ENCODE data around the gene PABPC4L. TPM values are rescaled to one million over a fixed set of nuclear protein-coding genes. Genes with fewer than 3 reads are reported as not detected.
"Not testable (repeated sequence)": the region's sequence is repeated elsewhere in the genome, so short reads cannot be mapped to it uniquely, and the experiment has no call there.

The PABPC4L gene
- total RNA-seq: 1 to 10 TPM; 3.0 to 3.9 TPM
- polyA plus RNA-seq: under 1 TPM; 0.23 to 0.63 TPM
- long read RNA-seq, donor 1, partial matches to known transcripts: 0 of 1 reads
- long read RNA-seq, donor 1, other reads (novel, unspliced or antisense): 1 of 1 reads
- long read RNA-seq, donor 2: 0 reads

- peak within 1 kb of the TSS; percentile 22 to 62 for H3K27ac ChIP-seq (ENCODE audit: low read depth in 1 of 2, low read length in 2 of 2)
- H3K27me3 ChIP-seq (ENCODE audit: control insufficient read depth in 1 of 2, insufficient read depth in 2 of 2, low read length in 1 of 2): no peaks in the 10 kb centered on the region
- 1% methylated on average over 64 to 65 of the region's 65 CpGs for WGBS, 2 donors
- ATAC-seq (ENCODE audit: low FRiP score) (peak; percentile 89), DNase-seq (peak; percentile 68 to 82)
- H3K36me3 ChIP-seq (ENCODE audit: control insufficient read depth in 1 of 2, insufficient read depth in 2 of 2, low read length in 1 of 2): no peaks in the 10 kb centered on the region
- peak within 1 kb of the TSS; percentile 64 to 75 for H3K4me3 ChIP-seq (ENCODE audit: low read length in 2 of 2)
- H3K9me3 ChIP-seq (ENCODE audit: control insufficient read depth, low read length): no peaks in the 10 kb centered on the region
- intact Hi-C loops (cut with DNase I): loop anchor here in 1 of 2 donors (5.0 kb wide), 1 partner anchor 1049 kb away; no protein-coding TSS in a partner anchor
- H3K4me1 ChIP-seq (ENCODE audit: control insufficient read depth in 1 of 2, insufficient read depth in 2 of 2, low read length in 2 of 2): no peaks in the 10 kb centered on the region
Measured at GRCh38 chr4:134201216-134202161, at the start of gene PABPC4L. TSS of gene PABPC4L (minus strand) at chr4:134201789. CDS start at chr4:134201019, 770 bp downstream.

- no peaks in the 10 kb centered on the region for H3K4me1 ChIP-seq (ENCODE audit: control insufficient read depth in 1 of 2, insufficient read depth in 2 of 2, low read length in 2 of 2)
- WGBS, 2 donors: 91 to 95% methylated on average over 1 of the region's 1 CpG
- peaks cover 2% of the 10 kb centered on the region for H3K9me3 ChIP-seq (ENCODE audit: control insufficient read depth, low read length)
- ATAC-seq (ENCODE audit: low FRiP score): no peak
- intact Hi-C loops (cut with DNase I): no loop called here
- H3K36me3 ChIP-seq (ENCODE audit: control insufficient read depth in 1 of 2, insufficient read depth in 2 of 2, low read length in 1 of 2): no peaks in the 10 kb centered on the region
- H3K27me3 ChIP-seq (ENCODE audit: control insufficient read depth in 1 of 2, insufficient read depth in 2 of 2, low read length in 1 of 2): no peaks in the 10 kb centered on the region
- H3K4me3 ChIP-seq (ENCODE audit: low read length in 2 of 2): no peak overlapping the region
- no peak for DNase-seq
- H3K27ac ChIP-seq (ENCODE audit: low read depth in 1 of 2, low read length in 2 of 2): no peak overlapping the region
Measured at GRCh38 chr4:134251322-134251721, 49.7 kb upstream of the PABPC4L start.

- intact Hi-C loops (cut with DNase I): no loop called here
- no peak for ATAC-seq (ENCODE audit: low FRiP score)
- peak in 1 of 2 donors; percentile 68 for DNase-seq
- no peaks in the 10 kb centered on the region for H3K9me3 ChIP-seq (ENCODE audit: control insufficient read depth, low read length)
- no peaks in the 10 kb centered on the region for H3K4me1 ChIP-seq (ENCODE audit: control insufficient read depth in 1 of 2, insufficient read depth in 2 of 2, low read length in 2 of 2)
- H3K27ac ChIP-seq (ENCODE audit: low read depth in 1 of 2, low read length in 2 of 2): no peak overlapping the region
- H3K4me3 ChIP-seq (ENCODE audit: low read length in 2 of 2): no peak overlapping the region
- no peaks in the 10 kb centered on the region for H3K27me3 ChIP-seq (ENCODE audit: control insufficient read depth in 1 of 2, insufficient read depth in 2 of 2, low read length in 1 of 2)
- 95% methylated on average over 22 of the region's 22 CpGs for WGBS, 2 donors
- H3K36me3 ChIP-seq (ENCODE audit: control insufficient read depth in 1 of 2, insufficient read depth in 2 of 2, low read length in 1 of 2): no peaks in the 10 kb centered on the region
Measured at GRCh38 chr4:134243742-134244713, 42.4 kb upstream of the PABPC4L start.

DNA sequence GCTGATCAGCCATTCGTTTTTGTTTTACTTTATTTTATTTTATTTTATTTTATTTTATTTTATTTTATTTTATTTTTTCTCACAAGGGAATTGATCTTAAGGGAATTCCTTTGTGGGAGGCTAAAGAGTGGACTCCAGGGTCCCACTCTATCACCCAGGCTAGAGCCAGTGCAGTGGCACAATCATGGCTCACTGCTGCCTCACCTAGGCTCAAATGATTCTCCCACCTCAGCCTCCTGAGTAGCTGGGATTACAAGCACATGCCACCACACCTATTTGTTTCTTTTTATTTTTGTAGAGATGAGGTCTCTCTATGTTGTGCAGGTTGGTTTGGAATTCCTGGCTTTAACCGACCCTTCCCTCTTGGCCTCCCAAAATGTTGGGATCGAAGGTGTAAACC lies 17.5 kb upstream of the PABPC4L start:
- Histone ChIP-seq H3K9me3 (ENCODE audit: control insufficient read depth, low read length) (no peaks in the 10 kb centered on the region), H3K27ac (ENCODE audit: low read depth in 1 of 2, low read length in 2 of 2) (no peak overlapping the region), H3K4me1 (ENCODE audit: control insufficient read depth in 1 of 2, insufficient read depth in 2 of 2, low read length in 2 of 2) (no peaks in the 10 kb centered on the region), H3K36me3 (ENCODE audit: control insufficient read depth in 1 of 2, insufficient read depth in 2 of 2, low read length in 1 of 2) (no peaks in the 10 kb centered on the region), H3K4me3 (ENCODE audit: low read length in 2 of 2) (no peak overlapping the region), H3K27me3 (ENCODE audit: control insufficient read depth in 1 of 2, insufficient read depth in 2 of 2, low read length in 1 of 2) (no peaks in the 10 kb centered on the region)
- DNase-seq (no peak), ATAC-seq (ENCODE audit: low FRiP score) (no peak)
- intact Hi-C loops (cut with DNase I): no loop called here
- WGBS, 2 donors: 91 to 93% methylated on average over 3 of the region's 3 CpGs

DNA sequence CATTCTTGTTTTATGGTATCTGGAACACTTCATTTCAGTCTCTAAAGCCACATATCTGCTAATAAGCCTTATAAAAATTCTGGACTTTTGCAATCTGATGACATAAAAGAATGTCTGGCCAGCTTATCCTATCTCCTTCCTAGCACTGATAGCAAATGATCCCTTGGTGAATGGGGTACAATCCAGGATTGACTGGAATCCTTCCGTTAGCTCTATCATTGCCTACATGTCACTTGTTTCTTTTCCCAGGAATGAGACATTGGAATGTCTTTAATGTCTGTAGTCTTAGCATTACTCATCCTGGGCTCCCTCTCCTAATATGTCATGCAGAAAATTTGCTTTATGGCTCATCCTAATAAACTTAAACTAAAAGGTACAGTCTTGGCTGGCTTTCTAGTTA lies 14.8 kb upstream of the PABPC4L start:
- Histone ChIP-seq H3K27ac (ENCODE audit: low read depth in 1 of 2, low read length in 2 of 2) (no peak overlapping the region), H3K4me1 (ENCODE audit: control insufficient read depth in 1 of 2, insufficient read depth in 2 of 2, low read length in 2 of 2) (no peaks in the 10 kb centered on the region), H3K36me3 (ENCODE audit: control insufficient read depth in 1 of 2, insufficient read depth in 2 of 2, low read length in 1 of 2) (no peaks in the 10 kb centered on the region), H3K27me3 (ENCODE audit: control insufficient read depth in 1 of 2, insufficient read depth in 2 of 2, low read length in 1 of 2) (no peaks in the 10 kb centered on the region), H3K4me3 (ENCODE audit: low read length in 2 of 2) (no peak overlapping the region), H3K9me3 (ENCODE audit: control insufficient read depth, low read length) (no peaks in the 10 kb centered on the region)
- WGBS, 2 donors: 56 to 57% methylated on average over 1 of the region's 1 CpG
- intact Hi-C loops (cut with DNase I): no loop called here
- no peak for DNase-seq
- ATAC-seq (ENCODE audit: low FRiP score): no peak

DNA sequence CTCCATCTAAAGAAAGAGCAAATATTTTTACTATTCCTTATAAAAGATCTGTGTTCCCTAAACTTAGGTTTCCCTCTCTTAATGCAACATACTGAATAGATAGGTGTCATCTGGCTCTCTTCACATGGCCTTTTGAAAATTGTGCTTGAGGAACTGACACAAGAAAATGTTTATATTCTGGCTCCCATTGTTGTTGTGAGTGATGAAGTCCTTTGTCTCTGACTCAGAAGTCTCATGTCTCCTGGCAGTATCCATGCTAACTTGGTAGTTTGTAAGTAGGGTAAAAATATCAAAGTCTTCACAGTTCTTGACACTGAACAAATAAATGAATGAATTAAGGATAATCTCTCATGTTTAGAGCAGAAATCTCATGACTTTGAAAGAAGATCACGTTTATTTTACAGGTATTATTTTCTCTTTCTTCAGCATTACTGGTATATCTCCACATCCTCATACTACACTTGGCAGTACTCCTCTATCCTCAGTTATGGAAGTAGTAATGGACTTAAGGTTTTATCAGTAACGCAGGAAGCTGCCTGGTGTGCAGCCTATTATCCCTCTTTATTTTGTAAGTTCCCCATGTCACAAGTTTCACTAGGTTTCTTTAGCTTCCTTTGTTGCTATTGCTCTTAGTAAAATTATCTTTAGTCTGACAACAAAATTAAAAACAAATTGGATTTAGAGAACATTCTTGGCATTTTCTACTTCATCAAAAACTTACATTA lies 14.2 kb upstream of the PABPC4L start:
- Histone ChIP-seq H3K9me3 (ENCODE audit: control insufficient read depth, low read length) (no peaks in the 10 kb centered on the region), H3K27ac (ENCODE audit: low read depth in 1 of 2, low read length in 2 of 2) (no peak overlapping the region), H3K27me3 (ENCODE audit: control insufficient read depth in 1 of 2, insufficient read depth in 2 of 2, low read length in 1 of 2) (no peaks in the 10 kb centered on the region), H3K36me3 (ENCODE audit: control insufficient read depth in 1 of 2, insufficient read depth in 2 of 2, low read length in 1 of 2) (no peaks in the 10 kb centered on the region), H3K4me1 (ENCODE audit: control insufficient read depth in 1 of 2, insufficient read depth in 2 of 2, low read length in 2 of 2) (no peaks in the 10 kb centered on the region), H3K4me3 (ENCODE audit: low read length in 2 of 2) (no peak overlapping the region)
- DNase-seq (no peak), ATAC-seq (ENCODE audit: low FRiP score) (no peak)
- 56 to 60% methylated on average over 2 of the region's 2 CpGs for WGBS, 2 donors
- intact Hi-C loops (cut with DNase I): no loop called here

DNA sequence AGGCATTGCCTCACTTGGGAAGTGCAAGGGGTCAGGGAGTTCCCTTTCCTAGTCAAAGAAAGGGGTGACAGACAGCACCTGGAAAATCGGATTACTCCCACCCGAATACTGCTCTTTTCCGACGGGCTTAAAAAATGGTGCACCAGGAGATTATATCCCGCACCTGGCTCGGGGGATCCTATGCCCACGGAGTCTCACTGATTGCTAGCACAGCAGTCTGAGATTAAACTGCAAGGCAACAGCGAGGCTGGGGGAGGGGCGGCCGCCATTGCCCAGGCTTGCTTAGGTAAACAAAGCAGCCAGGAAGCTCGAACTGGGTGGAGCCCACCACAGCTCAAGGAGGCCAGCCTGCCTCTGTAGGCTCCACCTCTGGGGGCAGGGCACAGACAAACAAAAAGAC lies 6.4 kb upstream of the PABPC4L start:
- DNase-seq; H3K4me1 ChIP-seq (ENCODE audit: control insufficient read depth in 1 of 2, insufficient read depth in 2 of 2, low read length in 2 of 2); H3K9me3 ChIP-seq (ENCODE audit: control insufficient read depth, low read length); H3K36me3 ChIP-seq (ENCODE audit: control insufficient read depth in 1 of 2, insufficient read depth in 2 of 2, low read length in 1 of 2); ATAC-seq (ENCODE audit: low FRiP score); H3K4me3 ChIP-seq (ENCODE audit: low read length in 2 of 2); H3K27me3 ChIP-seq (ENCODE audit: control insufficient read depth in 1 of 2, insufficient read depth in 2 of 2, low read length in 1 of 2); H3K27ac ChIP-seq (ENCODE audit: low read depth in 1 of 2, low read length in 2 of 2); intact Hi-C loops (cut with DNase I): not testable (repeated sequence)
- WGBS, 2 donors: 95% methylated on average over 11 of the region's 11 CpGs

Data from aorta (tissue), 5 donors.